ENCODE measurements around the gene CLEC4C.
"Not testable (repeated sequence)": the region's sequence is repeated elsewhere in the genome, so short reads cannot be mapped to it uniquely, and the experiment has no call there.

CLEC4C gene, protein sequence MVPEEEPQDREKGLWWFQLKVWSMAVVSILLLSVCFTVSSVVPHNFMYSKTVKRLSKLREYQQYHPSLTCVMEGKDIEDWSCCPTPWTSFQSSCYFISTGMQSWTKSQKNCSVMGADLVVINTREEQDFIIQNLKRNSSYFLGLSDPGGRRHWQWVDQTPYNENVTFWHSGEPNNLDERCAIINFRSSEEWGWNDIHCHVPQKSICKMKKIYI

DNA sequence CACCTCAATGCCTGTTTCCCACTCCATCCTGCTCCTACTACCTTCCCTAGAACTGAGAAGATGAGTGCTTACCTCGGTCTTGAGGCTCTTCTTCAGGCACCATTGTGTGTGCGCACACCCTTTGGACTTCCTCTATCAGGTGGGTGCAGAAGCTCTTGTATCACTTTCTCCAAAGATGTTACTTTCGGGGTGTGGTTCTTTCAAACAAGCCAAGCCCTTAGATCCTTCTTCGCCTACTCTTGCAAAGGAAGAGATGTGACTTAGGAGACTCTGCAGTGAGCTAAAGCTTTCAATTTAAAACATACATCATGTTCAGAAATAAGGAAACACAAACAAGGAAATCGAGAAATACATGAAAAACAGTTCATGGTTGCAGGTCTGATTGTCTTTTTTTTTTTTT, at the start of gene CLEC4C:
CLEC4C (minus strand) TSS at position 130 of the 400 bp plus-strand sequence; CDS start at position 103, 27 bp downstream.
- no peak for DNase-seq (ENCODE audit: low spot score)

DNA sequence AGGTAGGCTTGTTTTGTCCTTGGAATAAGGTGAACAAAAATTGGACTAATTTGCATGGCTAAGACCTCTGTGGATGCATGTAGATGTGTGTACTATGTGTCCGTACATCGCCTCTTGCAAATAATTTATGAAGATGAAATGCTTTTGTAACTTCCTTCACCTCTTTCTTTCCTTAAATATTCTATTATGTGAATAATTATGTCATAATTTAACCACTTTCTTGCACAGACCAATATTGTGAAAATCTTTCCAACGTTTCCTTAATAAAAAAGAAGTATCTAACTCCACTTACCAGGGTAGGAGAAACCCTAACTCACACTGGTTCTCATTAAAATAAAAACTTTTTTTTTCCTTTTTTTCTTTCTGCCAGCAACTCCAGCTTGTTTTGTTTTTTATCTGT, 46.0 kb upstream of the CLEC4C start:
- DNase-seq (ENCODE audit: low spot score): no peak

GRCh38 chr12:7788884-7789528, 41.8 kb upstream of the CLEC4C start, which contains the start of gene NANOG:
NANOG (plus strand) TSS chr12:7789402; CDS start chr12:7789615, 213 bp downstream.
- DNase-seq (ENCODE audit: low spot score): not testable (repeated sequence)

GRCh38 chr12:7788294-7788660, 41.1 kb upstream of the CLEC4C start:
- DNase-seq (ENCODE audit: low spot score): no peak

GRCh38 chr12:7787574-7788293, 40.6 kb upstream of the CLEC4C start:
- peak; percentile 25 for DNase-seq (ENCODE audit: low spot score)

DNA sequence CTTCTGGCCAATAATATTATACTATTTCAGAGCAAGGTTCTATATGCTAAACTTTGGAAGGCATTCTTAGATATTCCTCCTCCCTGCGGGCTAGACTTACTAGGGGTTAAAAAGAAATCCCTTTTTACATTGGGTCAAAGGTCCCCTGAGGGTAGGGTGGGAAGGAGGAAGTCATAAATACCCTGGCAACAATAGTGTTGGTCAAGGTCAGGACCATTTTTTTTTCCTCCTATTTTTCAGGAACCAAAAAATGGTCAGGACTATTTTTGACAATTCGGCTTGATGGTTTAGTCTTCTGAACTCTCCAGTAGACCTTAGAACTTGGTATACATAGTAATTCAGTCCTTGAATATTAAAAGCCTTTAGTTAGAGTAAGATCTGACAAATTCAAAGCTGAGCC, 37.5 kb upstream of the CLEC4C start:
- no peak for DNase-seq (ENCODE audit: low spot score)

DNA sequence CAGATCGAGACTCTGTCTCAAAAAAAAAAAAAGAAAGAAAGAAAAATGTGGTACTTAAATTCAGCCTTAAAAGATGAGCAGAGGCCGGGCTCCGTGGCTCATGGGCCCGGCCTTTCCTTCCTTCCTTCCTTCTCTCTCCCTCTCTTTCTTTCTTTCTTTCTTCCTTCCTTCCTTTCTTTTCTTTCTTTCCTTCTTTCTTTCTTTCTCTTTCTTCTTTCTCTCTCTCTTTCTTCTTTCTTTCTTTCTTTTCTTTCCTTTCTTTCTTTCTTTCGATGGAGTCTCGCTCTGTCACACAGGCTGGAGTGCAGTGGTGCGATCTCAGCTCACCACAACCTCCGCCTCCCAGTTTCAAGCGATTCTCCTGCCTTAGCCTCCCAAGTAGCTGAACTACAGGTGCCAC, 36.3 kb upstream of the CLEC4C start:
- DNase-seq (ENCODE audit: low spot score): not testable (repeated sequence)

GRCh38 chr12:7782055-7782454, 34.9 kb upstream of the CLEC4C start:
- DNase-seq (ENCODE audit: low spot score): no peak

DNA sequence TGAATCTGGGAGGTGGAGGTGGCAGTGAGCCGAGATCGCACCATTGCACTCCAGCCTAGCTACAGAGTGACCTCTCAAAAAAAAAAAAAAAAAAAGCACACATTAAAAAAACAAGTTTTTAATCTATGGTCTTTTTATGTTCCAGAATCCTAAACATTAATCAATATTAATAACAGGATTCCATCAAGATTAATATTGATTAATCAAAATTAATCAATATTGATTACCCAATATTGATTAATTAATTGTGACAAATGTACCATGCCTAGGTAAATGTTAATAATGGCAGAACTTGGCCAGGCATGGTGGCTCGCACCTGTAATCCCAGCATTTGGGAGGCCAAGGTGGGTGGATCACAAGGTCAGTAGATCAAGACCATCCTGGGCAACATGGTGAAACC, 34.1 kb upstream of the CLEC4C start:
- DNase-seq (ENCODE audit: low spot score): no peak

DNA sequence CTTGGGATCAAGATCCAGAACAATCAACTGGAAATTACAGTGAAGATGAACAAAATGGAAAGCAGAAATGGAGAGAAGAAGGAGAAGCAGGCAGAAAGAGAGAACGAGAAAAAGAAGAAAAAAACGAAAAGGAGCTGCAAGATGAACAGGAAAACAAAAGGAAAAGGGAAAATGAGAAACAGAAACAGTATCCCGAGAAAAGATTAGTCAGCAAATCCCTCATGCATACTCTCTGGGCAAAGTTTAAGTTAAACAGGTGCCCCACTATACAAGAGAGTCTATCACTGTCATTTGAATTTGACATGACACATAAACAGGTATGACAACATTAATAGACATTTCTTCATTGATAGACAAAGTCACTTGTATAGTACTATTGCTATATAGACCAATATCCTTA, 22.8 kb upstream of the CLEC4C start:
- no peak for DNase-seq (ENCODE audit: low spot score)

DNA sequence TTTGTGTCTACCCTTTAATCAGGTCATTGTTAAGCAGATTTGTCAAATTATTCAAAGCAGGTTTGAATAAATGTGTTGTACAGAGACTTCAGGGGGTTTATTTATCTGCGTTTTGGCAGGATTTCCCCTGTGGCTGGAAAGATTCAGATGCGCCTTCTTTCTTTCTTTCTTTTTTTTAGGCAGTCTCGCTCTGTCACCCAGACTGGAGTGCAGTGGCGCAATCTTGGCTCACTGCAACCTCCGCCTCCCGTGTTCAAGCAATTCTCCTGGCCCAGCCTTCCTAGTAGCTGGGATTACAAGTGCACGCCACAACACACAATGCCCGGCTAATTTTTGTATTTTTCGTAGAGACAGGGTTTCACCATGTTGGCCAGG, 11.6 kb upstream of the CLEC4C start:
- no peak for DNase-seq (ENCODE audit: low spot score)

- no peak for DNase-seq (ENCODE audit: low spot score)
Measured at GRCh38 chr12:7756993-7757392, 9.8 kb upstream of the CLEC4C start.

- not testable (repeated sequence) for DNase-seq (ENCODE audit: low spot score)
Measured at GRCh38 chr12:7755668-7756067, 8.5 kb upstream of the CLEC4C start.

DNA sequence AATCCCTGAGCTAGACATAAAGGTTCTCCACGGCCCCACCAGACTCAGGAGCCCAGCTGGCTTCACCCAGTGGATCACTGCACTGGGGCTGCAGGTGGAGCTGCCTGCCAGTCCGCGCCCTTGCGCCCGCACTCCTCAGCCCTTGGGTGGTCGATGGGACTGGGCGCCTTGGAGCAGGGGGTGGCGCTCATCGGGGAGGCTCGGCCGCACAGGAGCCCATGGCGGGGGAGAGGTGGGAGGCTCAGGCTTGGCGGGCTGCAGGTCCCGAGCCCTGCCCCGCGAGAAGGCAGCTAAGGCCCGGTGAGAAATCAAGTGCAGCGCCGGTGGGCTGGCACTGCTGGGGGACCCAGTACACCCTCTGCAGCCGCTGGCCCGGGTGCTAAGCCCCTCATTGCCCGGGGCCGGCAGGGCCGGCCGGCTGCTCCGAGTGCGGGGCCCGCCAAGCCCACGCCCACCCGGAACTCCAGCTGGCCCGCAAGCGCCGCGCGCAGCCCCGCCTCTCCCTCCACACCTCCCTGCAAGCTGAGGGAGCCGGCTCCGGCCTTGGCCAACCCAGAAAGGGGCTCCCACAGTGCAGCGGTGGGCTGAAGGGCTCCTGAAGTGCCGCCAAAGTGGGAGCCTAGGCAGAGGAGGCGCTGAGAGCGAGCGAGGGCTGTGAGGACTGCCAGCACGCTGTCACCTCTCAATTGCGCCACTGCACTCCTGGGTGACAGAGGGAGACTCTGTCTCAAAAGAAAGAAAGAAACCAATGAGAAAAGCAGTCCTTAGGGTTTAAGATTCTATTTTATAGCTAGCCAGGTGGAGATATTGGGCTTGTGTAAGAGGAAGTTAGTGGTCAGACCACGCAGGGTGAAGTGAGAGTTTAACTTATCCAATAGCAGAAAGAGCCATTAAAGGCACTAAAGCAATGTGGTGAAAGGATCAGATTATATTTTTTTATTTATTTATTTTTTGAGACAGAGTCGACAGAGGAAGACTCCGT, 5.1 kb upstream of the CLEC4C start:
- DNase-seq (ENCODE audit: low spot score): not testable (repeated sequence)

- DNase-seq (ENCODE audit: low spot score): no peak
Measured at GRCh38 chr12:7751394-7751793, 4.2 kb upstream of the CLEC4C start.

GRCh38 chr12:7750350-7750749, 3.2 kb upstream of the CLEC4C start:
- DNase-seq (ENCODE audit: low spot score): no peak

DNA sequence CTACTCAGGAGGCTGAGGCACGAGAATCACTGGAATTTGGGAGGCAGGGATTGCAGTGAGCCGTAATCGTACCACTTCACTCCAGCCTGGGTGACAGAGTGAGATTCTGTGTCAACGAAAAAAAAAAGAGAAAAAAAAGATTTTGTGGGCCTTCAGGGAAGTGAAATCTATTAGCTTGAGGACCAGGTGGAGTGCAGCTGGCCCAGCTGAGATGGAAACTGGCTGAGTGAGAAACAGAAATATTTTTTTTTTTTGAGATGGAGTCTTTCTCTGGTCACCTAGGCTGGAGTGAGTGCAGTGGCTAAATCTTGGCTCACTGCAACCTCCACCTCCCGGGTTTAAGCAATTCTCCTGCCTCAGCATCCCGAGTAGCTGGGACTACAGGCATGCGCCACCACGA, 2.3 kb upstream of the CLEC4C start:
- DNase-seq (ENCODE audit: low spot score): no peak

DNA sequence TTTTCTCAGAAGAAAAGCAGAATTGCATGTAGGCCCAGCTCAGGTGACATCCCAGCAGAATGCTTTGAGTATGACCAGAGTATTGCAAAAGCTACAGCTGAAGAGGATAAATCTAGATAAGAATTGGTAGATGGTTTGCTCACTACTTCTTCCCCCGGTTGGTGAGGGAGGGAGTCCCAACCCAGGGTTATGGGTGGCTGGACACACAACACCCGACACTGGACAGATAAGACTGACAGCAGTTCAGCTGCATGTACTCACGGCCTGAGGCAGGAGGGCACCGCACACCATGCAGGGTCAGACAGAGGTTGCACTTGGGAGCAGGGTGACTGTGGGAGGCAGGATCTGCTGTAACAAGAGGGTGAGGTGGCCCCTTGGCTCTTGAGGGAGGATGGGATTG, 1.7 kb upstream of the CLEC4C start:
- DNase-seq (ENCODE audit: low spot score): no peak

- DNase-seq (ENCODE audit: low spot score): no peak
Measured at GRCh38 chr12:7732993-7733392, 14.2 kb downstream of the CLEC4C start.

DNA sequence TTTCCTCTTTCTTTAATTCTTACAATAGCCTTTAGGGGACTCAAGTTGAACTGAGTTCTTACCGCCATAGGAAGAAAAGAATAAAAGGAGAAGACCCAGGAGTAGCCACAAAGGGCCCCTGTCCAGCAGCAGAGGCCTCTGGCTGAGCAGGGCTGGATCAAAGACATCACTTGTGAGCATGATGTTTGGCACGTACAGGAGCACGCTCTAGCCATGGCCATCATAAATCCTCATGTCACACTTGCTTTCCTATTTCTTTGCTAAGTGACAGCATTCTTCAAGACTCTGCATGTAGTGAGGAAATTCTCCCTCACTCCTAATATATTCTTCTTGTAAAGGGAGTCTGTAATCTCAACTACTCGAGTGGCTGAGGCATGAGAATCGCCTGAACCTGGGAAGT, 15.7 kb downstream of the CLEC4C start:
- DNase-seq (ENCODE audit: low spot score): no peak

- DNase-seq (ENCODE audit: low spot score): not testable (repeated sequence)
Measured at GRCh38 chr12:7730984-7731383, 16.2 kb downstream of the CLEC4C start.

GRCh38 chr12:7729746-7730145, 17.4 kb downstream of the CLEC4C start:
- no peak for DNase-seq (ENCODE audit: low spot score)
